Activated CD8-positive, alpha-beta memory T cell treated with anti-CD3 and anti-CD28 coated beads, Interleukin-2, amount 50 U/mL, for 1 hour (primary cell): ENCODE results near the gene TBCD.
A peak's percentile ranks its signal among the peaks of the same experiment; 100 is the strongest.

ENCODE experiments used
- DNase-seq: peaks from one replicate; pipeline ENCODE4 v3.0.0-alpha.2; 2020; ENCODE audit errors: extremely low read depth

The TBCD gene

GRCh38 chr17:82871056-82871775 lies 119.4 kb downstream of the TBCD start:
- DNase-seq = no peak

GRCh38 chr17:82871776-82872561 lies 120.1 kb downstream of the TBCD start:
- no peak for DNase-seq

DNA sequence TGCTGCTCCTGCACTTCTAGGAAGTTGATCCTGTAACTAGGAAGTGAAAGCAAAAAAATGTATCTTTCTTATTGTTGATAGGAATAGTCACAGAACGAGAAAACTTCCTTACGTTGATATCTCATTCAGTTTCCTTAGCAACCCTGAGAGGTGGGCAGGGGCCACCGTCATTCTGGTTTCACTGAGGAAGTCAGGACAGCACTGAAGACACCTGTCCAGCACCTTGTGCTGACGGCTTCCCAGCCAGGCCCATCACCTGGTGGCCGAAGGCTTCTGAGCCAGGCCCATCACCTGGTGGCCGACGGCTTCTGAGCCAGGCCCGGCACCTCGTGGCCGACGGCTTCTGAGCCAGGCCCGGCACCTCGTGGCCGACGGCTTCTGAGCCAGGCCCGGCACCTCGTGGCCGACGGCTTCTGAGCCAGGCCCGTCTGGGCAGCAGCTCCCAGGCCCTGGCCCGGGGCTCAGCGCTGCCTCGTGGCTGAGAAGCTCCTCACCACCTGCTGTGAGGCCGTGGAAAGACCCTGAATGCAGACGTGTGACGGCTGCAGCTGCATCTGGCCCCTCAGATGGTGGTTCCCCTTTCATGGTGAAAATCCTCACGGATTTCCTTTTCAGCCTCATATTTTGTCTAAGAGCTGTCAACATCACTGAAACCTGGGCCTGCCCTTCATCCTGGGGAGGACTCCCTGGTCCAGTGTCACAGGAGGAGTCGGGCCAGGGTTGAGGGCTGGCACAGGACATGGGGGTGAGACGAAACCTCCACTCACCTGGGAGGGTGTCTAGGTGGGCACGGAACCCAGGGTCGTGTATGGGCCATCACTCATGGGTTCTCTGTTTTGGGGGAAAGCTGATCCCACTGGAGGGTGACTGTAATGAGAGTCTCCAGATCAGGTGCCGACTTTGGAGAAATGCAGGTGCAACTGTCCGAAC lies 121.0 kb downstream of the TBCD start:
- no peak for DNase-seq

- DNase-seq = no peak
Measured at GRCh38 chr17:82873521-82873920, 121.7 kb downstream of the TBCD start.

DNA sequence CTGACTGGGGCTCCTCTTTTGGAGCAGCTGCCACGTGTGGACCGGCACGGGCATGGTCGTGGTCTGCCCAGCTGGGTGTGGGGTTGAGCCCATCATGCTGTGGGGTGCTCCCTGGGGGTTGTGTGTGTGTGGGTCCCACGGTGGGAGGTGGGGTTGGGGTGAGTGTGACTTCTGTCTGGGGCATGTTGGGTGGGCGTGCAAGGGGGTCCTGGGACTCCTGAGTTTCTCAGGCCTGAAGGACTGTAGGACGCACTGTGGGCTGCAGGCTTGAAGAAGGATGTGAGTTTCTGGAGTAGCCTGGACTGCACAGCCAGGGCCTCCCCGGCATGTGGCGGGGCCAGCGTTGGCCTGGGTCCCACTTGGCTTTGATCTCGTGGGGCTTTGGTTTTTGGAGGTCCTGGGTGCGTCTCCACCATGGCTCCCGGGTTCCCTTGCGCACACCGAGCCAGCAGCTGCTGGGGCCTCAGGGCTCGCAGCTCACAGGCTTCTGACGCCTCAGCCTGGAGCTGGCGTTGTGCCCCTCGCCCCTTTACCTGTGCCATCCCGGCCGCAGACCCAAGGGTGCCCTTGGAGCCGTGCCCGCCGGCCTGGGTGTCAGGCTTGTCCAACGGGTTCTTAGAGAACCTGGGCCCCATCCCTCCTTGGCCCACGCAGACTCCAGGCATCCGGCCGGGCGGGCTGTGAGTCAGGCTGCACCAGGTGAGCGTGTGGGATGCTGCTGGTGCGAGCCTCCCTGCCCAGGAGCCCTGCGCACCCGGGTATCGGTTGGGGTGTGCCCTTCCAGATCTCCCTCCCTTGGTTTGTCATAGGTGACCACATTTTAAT lies 122.4 kb downstream of the TBCD start:
- no peak for DNase-seq

GRCh38 chr17:82875407-82875856 lies 123.6 kb downstream of the TBCD start:
- no peak for DNase-seq

DNA sequence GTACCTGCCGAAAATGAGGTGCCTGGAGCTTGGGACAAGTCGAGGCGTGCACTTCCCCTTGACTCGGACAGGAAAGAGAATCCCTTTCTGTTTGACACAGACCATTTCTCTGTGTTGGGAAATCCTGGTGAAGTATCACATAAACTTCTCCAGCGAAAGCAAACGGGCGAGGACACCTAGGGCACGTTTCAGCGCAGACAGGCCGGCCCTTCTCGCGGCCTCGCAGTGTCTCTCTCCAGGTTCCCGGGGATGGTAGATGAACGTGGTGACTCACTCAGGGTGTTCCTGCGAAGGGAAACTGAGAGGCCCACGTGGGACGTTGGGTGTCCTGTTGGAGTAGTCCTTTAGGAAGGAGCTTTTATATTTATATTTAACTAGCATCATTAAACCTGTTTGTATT lies 124.3 kb downstream of the TBCD start:
- DNase-seq = no peak

DNA sequence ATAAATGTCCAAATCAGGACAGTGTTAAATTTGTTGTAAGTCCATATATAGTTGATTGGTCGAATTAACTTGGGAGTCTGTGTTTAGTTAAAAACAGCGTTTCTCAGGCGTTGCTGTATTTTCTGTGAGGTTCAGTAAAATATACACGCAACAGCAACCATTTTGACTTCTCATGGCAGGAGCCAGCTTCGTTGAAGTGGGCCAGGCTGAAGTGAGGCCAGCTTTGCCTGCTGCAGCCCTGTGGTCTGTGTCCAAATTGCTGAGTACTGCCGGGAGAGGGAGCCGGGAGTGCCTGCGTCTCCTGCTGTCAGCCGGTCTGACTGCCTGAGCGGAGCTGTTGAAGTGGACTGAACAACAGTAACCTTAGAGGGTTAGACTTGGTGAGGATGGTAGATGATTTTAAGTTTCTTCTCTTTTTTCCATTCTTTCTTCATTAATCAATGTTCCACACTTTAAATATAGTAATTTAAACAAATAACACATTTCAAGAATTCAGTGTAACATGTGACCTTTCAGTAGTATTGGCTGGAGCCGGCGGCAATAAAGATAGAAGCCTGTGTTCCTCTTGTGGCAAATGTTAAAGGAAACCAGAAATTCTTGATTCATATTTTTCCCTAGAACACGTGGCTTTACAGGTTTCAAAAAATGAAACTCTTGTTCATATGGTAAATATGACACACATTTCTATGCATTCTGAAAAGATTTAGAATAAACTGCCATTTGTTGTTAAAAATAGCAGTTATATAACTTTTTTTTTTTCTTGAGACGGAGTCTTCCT lies 124.9 kb downstream of the TBCD start:
- no peak for DNase-seq

DNA sequence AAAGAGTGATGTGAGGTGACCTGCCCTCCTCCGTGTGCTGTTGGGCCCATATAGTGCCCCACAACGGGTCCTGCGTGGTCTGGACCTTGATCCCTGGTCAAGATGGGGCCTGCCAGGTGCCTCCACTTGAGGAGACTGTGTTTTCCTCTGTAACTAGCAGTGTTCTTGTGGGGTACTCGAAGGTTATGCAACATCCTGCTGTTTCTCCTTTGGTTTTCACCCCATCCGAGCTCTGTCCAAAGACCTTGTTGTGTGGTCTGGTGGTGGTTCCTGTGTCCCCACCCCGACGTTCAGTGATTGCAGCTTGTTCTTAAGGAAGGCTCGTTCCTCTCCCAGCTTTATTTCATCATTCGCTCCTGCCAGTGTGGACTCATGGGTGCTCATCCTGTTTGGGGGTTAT lies 126.7 kb downstream of the TBCD start:
- DNase-seq = no peak

DNA sequence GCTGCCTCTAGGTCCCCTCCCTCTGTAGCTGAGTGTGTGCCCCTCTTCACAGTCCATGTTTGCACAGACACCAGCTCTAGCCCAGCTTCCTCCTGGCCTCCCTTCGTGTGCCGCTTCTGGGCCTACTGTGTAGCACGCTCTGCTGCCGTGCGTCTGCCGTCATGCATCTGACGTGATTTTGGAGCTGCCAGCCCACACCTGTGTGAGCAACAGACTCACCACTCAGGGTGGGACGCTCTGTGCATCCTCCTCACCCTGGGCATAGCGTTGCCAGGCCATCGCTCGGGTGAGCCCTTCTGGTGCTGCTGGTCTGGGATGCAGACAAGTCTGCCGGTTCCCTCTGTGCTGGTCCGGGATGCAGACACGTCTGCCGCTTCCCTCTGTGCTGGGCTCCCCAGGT lies 127.4 kb downstream of the TBCD start:
- no peak for DNase-seq

DNA sequence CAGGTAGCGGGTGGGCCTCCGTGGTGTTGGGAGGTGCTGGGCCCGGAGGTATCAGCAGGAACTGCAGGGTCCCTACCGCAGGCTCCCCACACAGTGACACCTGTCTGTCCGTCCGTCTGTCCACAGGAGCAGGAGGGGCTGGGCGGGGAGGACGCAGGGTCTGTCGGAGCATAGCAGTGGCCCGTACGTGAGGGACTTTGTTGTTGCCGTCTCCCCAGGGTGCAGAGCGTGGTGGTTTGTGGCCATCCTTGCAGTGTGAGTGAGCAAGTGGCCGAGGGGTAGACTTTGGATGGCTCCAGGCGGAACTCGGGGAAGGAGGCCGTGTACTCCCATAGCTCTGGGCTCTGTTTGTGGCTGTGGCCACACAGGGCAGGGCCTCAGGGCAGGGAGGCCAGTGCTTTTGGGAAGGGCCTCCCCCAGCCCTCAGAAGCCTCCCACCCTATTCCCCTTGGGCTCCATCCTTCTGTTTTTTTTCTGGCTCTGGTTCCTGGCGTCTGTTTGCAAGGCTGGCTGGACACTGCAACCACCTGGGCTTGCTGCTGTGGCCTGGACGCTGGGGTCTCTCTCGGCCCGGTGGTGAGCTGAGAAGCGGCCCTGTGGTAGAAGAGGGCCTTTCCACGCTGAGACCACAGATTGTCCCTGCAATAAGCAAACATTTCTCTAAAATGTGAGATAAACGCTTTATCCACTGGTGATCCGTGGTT lies 128.9 kb downstream of the TBCD start:
- DNase-seq = no peak

DNA sequence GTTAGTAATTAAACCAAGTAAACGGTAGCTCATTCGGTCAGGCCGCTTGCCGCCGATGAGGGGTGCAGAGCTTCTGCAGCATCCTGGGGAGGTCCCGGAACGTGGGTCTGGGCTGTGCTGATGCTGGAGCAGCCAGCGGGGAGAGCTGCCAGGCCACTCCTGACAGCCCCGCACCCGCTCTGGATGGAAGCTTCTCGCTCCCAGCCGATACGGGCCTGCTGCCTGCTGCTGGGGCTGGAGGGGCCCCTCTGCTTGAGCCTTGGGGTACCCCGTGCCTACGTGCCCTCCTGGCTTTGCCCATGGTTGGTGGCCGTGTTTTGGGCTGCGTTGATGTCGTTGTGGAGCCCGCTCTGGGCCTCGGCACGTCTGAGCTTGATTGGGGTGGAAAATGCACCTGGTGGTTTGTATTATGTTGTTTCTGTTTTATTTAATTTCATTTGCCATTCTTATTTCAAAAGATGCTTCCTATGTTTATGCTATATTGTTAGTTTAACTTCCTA lies 129.5 kb downstream of the TBCD start:
- no peak for DNase-seq

DNA sequence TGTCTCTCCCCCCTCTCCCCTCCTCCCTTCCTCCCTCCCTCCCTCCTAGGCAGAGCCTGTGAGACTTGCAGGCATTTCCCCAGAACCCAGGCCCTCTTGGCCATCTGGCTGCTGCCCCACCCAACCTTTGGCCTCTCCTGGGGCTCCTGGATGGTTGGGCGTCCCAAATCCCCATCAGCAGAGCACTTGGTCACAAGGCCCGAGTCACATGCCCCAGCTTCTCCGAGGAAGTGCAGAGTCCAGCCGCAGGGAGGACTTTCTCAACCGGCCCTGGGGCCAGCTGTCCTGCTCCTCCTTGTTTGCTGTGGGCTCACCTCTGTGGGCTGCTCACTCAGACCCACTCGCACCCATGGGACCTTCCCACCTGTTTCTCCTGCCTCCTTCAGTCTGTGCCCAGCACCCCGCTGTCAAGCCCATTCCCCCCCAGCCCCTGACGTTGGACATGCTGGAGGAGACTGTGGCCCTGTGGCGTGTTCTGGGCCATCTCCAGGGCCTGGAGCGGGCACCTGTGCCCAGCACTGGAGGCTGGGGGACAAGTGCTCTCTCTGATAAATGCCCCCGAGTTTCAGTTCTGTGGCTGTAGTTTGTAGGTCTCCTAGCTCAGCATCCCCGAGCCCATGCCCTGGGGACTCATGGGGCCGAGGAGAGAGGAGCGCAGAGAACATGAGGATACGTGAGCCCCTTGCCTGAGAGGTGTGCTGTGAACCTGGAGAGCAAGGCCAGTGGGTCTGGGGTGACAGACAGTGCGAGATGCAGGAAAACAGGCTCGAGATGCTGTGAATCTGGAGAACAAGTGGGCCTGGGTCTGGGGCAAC lies 130.2 kb downstream of the TBCD start:
- DNase-seq = no peak

DNA sequence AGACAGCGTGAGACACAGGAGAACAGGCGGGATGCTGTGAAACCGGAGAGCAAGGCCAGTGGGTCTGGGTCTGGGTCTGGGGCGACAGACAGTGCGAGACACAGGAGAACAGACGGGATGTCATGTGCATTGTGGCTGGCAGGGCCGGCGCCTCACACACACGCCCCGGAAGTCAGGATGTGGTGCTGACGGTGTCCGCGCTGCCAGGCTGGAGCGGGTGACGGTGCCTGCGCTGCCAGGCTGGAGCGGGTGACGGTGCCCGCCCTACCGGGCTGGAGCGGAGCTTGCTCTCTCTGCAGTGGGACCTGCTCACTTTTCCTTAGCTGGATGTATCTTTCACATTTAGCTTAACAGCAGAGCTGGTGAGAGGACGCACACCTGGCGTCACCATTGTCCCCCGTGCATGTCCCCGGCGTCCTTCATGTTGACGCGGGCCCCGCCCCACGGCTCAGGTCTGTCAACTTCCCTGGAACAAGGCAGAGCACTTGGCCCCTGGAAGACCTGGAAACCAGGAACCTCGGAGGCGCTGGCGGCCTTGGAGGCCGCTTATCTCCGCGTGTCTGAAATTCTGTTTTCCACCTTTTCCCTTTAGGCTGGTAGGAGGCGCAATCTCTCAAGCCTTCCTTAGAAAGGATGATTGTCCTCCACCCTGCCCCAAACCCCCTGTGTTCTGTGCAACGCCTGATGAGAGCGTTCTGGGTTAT lies 131.0 kb downstream of the TBCD start:
- peak; percentile 74 for DNase-seq

GRCh38 chr17:82883419-82884031 lies 131.7 kb downstream of the TBCD start:
- DNase-seq = no peak

DNA sequence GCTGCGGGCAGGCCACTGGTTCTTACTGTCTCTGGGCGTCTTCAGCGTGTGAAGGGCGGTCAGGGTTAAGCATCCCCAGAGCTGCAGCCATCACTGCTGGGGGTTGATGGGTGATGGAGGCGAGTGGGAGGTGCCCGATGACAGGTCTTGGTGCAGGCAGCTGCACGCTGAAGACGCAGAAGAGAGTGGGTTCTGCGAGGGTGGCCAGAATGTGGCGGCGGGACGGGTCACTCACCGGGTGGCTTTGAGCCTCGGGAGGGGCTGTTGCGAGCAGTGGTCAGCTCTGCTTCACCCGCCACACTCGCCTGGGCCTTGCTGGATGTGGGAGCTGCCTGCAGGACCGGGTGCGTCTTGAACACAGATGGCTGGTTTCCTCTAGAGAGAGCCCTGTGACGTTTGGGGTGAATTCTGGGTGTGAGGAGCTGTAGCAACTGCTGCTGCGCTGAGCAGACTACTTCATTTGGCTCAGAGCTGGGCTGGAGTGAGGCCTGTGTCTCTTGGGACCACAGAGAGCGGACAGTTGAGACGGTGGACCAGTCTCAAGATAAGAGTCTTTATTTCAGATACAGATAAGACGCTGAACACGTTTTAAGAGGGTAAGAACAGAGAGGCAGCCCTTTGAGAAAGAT lies 132.6 kb downstream of the TBCD start:
- no peak for DNase-seq

DNA sequence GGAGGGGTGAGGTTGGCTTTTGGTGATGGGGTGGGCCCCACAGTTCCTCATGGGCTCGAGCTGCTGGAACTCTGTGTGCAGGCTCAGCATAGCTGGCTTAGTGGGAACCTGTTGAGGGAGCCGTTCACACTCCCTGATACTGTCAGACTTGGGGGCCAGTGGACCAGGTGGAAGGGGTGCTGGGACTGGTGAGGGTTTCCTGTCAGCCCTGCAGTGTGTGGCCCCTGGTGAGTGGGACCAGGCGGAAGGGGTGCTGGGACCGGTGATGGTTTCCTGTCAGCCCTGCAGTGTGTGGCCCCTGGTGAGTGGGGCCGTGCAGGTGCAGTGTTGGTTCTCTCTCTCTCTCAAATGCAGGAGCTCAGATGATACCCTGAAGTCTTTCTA lies 133.1 kb downstream of the TBCD start:
- no peak for DNase-seq
